ENCODE results near the gene ABCG1.

ABCG1 gene

GRCh38 chr21:42319851-42320572 lies 101.1 kb downstream of the ABCG1 start:
- H3K27ac ChIP-seq (ENCODE audit: low read depth, low read length, severe bottlenecking), result no peak overlapping the region
- no peaks in the 10 kb centered on the region for H3K36me3 ChIP-seq (ENCODE audit: control insufficient read depth, insufficient read depth, low read length)
- no peak overlapping the region for H3K4me3 ChIP-seq (ENCODE audit: extremely low read depth, insufficient read depth, low read length, poor library complexity, severe bottlenecking)
- WGBS, 2 experiments (ENCODE audit: insufficient coverage in 2 of 2), result 85% methylated on average over 17 of the region's 17 CpGs
- H3K9me3 ChIP-seq (ENCODE audit: control insufficient read depth, low read length), result no peaks in the 10 kb centered on the region
- H3K4me1 ChIP-seq (ENCODE audit: control insufficient read depth, insufficient read depth, low read length, poor library complexity, severe bottlenecking), result no peaks in the 10 kb centered on the region

DNA sequence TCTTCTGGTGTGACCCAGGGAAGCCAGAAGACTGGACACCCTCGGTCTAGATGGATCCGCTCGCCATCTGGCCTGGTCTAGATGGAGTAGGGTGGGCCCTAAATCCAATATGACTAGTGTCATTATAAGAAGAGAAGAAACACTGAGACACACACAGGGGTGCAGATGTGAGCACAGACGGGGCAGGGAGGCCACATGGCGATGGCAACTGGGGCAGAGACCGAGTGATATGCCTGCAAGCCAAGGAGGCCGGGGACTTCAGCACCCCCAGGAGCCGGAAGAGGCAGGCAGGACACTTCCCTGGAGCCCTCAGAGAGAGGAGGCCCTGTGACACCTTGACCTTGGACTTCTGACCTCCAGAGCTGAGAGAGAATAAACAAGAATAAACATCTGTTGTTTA lies 101.9 kb downstream of the ABCG1 start:
- 89 to 91% methylated on average over 7 of the region's 8 CpGs for WGBS, 2 experiments (ENCODE audit: insufficient coverage in 2 of 2)
- no peak overlapping the region for H3K4me3 ChIP-seq (ENCODE audit: extremely low read depth, insufficient read depth, low read length, poor library complexity, severe bottlenecking)
- no peaks in the 10 kb centered on the region for H3K9me3 ChIP-seq (ENCODE audit: control insufficient read depth, low read length)
- H3K27ac ChIP-seq (ENCODE audit: low read depth, low read length, severe bottlenecking), result no peak overlapping the region
- H3K4me1 ChIP-seq (ENCODE audit: control insufficient read depth, insufficient read depth, low read length, poor library complexity, severe bottlenecking), result no peaks in the 10 kb centered on the region
- no peaks in the 10 kb centered on the region for H3K36me3 ChIP-seq (ENCODE audit: control insufficient read depth, insufficient read depth, low read length)

DNA sequence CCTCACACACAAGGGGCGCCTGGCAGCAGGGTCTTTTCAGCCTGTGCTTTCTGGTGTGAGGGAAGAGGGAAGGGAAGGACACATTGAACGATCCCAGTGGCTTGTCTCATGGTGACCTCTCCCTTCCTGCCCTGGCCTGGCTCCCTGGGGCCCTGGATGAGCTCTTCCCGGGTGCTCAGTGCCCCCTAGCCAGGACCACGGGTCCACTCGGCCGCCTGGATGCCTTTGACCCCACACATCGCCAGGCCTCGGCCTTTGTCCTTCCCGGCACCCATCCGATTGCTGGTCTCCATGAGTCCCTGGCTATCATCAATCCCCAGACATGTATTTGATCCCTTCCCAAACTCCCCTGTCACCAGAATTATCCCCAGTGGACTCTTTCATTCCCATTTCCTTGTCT lies 102.3 kb downstream of the ABCG1 start:
- Histone ChIP-seq H3K4me1 (ENCODE audit: control insufficient read depth, insufficient read depth, low read length, poor library complexity, severe bottlenecking) (no peaks in the 10 kb centered on the region), H3K4me3 (ENCODE audit: extremely low read depth, insufficient read depth, low read length, poor library complexity, severe bottlenecking) (no peak overlapping the region), H3K36me3 (ENCODE audit: control insufficient read depth, insufficient read depth, low read length) (no peaks in the 10 kb centered on the region), H3K27ac (ENCODE audit: low read depth, low read length, severe bottlenecking) (no peak overlapping the region), H3K9me3 (ENCODE audit: control insufficient read depth, low read length) (no peaks in the 10 kb centered on the region)
- 91% methylated on average over 9 to 10 of the region's 10 CpGs for WGBS, 2 experiments (ENCODE audit: insufficient coverage in 2 of 2)

GRCh38 chr21:42321845-42322244 lies 102.9 kb downstream of the ABCG1 start:
- WGBS, 2 experiments (ENCODE audit: insufficient coverage in 2 of 2), result 83 to 92% methylated on average over 4 of the region's 4 CpGs

GRCh38 chr21:42324896-42325295 lies 106.0 kb downstream of the ABCG1 start:
- H3K4me3 ChIP-seq (ENCODE audit: extremely low read depth, insufficient read depth, low read length, poor library complexity, severe bottlenecking), result no peak overlapping the region
- 86 to 91% methylated on average over 3 to 5 of the region's 6 CpGs for WGBS, 2 experiments (ENCODE audit: insufficient coverage in 2 of 2)
- no peaks in the 10 kb centered on the region for H3K36me3 ChIP-seq (ENCODE audit: control insufficient read depth, insufficient read depth, low read length)

More at GRCh38 chr21:42321845-42322244, 102.9 kb downstream of the ABCG1 start:
- no peaks in the 10 kb centered on the region for H3K9me3 ChIP-seq (ENCODE audit: control insufficient read depth, low read length)
- no peaks in the 10 kb centered on the region for H3K36me3 ChIP-seq (ENCODE audit: control insufficient read depth, insufficient read depth, low read length)
- no peak overlapping the region for H3K27ac ChIP-seq (ENCODE audit: low read depth, low read length, severe bottlenecking)
- H3K4me3 ChIP-seq (ENCODE audit: extremely low read depth, insufficient read depth, low read length, poor library complexity, severe bottlenecking), result no peak overlapping the region
- no peaks in the 10 kb centered on the region for H3K4me1 ChIP-seq (ENCODE audit: control insufficient read depth, insufficient read depth, low read length, poor library complexity, severe bottlenecking)

GRCh38 chr21:42330380-42331371 lies 111.7 kb downstream of the ABCG1 start:
- Histone ChIP-seq H3K4me1 (ENCODE audit: control insufficient read depth, insufficient read depth, low read length, poor library complexity, severe bottlenecking) (no peaks in the 10 kb centered on the region), H3K9me3 (ENCODE audit: control insufficient read depth, low read length) (no peaks in the 10 kb centered on the region), H3K36me3 (ENCODE audit: control insufficient read depth, insufficient read depth, low read length) (no peaks in the 10 kb centered on the region), H3K4me3 (ENCODE audit: extremely low read depth, insufficient read depth, low read length, poor library complexity, severe bottlenecking) (no peak overlapping the region), H3K27ac (ENCODE audit: low read depth, low read length, severe bottlenecking) (no peak overlapping the region)
- WGBS, 2 experiments (ENCODE audit: insufficient coverage in 2 of 2), result no CpG with 5 or more reads among the region's 4 CpGs

More at GRCh38 chr21:42324896-42325295, 106.0 kb downstream of the ABCG1 start:
- Histone ChIP-seq H3K9me3 (ENCODE audit: control insufficient read depth, low read length) (no peaks in the 10 kb centered on the region), H3K27ac (ENCODE audit: low read depth, low read length, severe bottlenecking) (no peak overlapping the region), H3K4me1 (ENCODE audit: control insufficient read depth, insufficient read depth, low read length, poor library complexity, severe bottlenecking) (no peaks in the 10 kb centered on the region)

DNA sequence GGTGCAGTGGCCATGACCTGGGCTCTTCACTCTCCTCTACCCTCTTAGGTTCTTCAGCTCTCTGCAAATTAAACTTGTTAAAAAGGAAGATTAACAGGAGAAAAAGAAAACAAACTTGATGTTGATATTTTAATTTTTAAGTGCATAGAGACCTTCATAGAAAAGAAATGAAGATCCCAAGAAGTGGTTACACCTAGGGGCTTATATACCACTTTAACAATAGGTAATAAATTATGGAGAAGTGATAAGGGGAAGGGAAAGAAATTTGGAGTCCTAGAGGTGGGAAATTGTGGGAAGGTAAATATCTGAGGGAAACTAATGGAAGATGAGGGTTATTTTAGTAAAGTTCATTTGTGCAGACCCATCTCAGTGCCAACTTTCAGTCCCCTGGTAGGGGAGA lies 112.7 kb downstream of the ABCG1 start:
- Histone ChIP-seq H3K9me3 (ENCODE audit: control insufficient read depth, low read length) (no peaks in the 10 kb centered on the region), H3K4me3 (ENCODE audit: extremely low read depth, insufficient read depth, low read length, poor library complexity, severe bottlenecking) (no peak overlapping the region), H3K27ac (ENCODE audit: low read depth, low read length, severe bottlenecking) (no peak overlapping the region), H3K4me1 (ENCODE audit: control insufficient read depth, insufficient read depth, low read length, poor library complexity, severe bottlenecking) (no peaks in the 10 kb centered on the region), H3K36me3 (ENCODE audit: control insufficient read depth, insufficient read depth, low read length) (no peaks in the 10 kb centered on the region)

DNA sequence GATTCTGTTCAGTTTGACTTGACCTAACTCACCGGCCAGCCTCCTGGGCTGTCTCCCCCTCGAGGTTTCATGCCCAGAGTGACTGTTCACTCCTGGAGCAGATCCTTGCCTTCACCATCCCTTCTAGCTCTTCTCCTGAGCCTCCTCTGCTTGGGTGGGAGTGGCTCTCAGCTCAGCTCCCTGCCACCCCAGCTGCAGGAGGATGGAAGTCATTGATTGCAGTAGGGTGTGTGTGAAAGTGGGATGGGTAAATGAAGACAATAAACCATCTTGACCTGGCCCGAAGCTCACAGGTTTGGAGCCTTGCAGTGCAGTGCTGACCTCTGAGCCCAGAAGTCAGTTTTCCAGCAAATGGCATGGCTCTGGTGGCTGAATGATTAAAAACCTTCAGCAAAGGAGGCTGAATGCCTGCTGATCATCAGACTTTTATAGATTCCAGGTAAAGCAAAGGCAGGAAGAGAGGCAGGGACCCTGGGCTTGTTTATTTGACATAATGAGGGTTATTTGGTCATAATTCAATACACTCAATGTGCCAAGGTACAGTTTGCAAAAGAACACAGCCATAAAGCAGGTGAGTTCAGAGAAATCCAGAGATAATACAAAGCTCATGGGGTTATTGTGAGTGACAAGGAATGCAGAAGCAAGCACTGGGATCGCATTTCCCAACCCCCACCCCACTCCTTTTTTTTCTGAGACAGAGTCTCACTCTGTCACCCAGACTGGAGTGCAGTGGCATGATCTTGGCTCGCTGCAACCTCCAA lies 113.8 kb downstream of the ABCG1 start:
- H3K4me3 ChIP-seq (ENCODE audit: extremely low read depth, insufficient read depth, low read length, poor library complexity, severe bottlenecking), result no peak overlapping the region
- no peaks in the 10 kb centered on the region for H3K4me1 ChIP-seq (ENCODE audit: control insufficient read depth, insufficient read depth, low read length, poor library complexity, severe bottlenecking)
- no peak overlapping the region for H3K27ac ChIP-seq (ENCODE audit: low read depth, low read length, severe bottlenecking)
- no peaks in the 10 kb centered on the region for H3K36me3 ChIP-seq (ENCODE audit: control insufficient read depth, insufficient read depth, low read length)
- H3K9me3 ChIP-seq (ENCODE audit: control insufficient read depth, low read length), result no peaks in the 10 kb centered on the region
- 81 to 84% methylated on average over 4 to 5 of the region's 5 CpGs for WGBS, 2 experiments (ENCODE audit: insufficient coverage in 2 of 2)

DNA sequence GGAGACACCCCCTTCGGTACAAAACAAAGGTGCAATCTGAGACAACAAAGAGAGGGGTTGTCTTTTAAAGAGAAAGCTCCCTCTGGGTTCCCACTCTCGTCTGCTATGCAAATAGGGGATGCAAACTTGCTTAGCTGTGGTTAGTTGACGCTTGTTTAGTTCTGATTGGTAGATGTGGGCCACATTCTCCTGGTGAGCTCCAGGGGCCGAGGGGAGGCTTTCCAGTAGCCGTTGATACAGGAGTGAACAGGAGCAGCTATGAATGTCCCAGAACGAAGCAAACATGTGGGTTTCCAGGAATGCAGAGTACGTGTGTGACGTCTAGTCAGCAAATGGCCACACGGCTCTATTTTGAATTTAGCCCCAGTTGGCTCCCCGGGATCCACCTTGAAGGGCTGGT lies 117.1 kb downstream of the ABCG1 start:
- 22 to 26% methylated on average over 8 to 10 of the region's 10 CpGs for WGBS, 2 experiments (ENCODE audit: insufficient coverage in 2 of 2)
- no peaks in the 10 kb centered on the region for H3K9me3 ChIP-seq (ENCODE audit: control insufficient read depth, low read length)
- H3K36me3 ChIP-seq (ENCODE audit: control insufficient read depth, insufficient read depth, low read length), result no peaks in the 10 kb centered on the region
- no peaks in the 10 kb centered on the region for H3K4me1 ChIP-seq (ENCODE audit: control insufficient read depth, insufficient read depth, low read length, poor library complexity, severe bottlenecking)
- H3K27ac ChIP-seq (ENCODE audit: low read depth, low read length, severe bottlenecking), result no peak overlapping the region
- H3K4me3 ChIP-seq (ENCODE audit: extremely low read depth, insufficient read depth, low read length, poor library complexity, severe bottlenecking), result no peak overlapping the region

GRCh38 chr21:42337276-42337675 lies 118.3 kb downstream of the ABCG1 start:
- no peak overlapping the region for H3K27ac ChIP-seq (ENCODE audit: low read depth, low read length, severe bottlenecking)
- no peaks in the 10 kb centered on the region for H3K4me1 ChIP-seq (ENCODE audit: control insufficient read depth, insufficient read depth, low read length, poor library complexity, severe bottlenecking)
- H3K4me3 ChIP-seq (ENCODE audit: extremely low read depth, insufficient read depth, low read length, poor library complexity, severe bottlenecking), result no peak overlapping the region
- H3K36me3 ChIP-seq (ENCODE audit: control insufficient read depth, insufficient read depth, low read length), result no peaks in the 10 kb centered on the region
- H3K9me3 ChIP-seq (ENCODE audit: control insufficient read depth, low read length), result no peaks in the 10 kb centered on the region
- 100% methylated on average over 3 of the region's 4 CpGs for WGBS, 2 experiments (ENCODE audit: insufficient coverage in 2 of 2)

Data from mesodermal cell (in vitro differentiated cells).